ENCODE results near the gene SPHKAP.

SPHKAP gene

GRCh38 chr2:228104215-228104614 lies 77.3 kb downstream of the SPHKAP start:
- no peaks in the 10 kb centered on the region for H3K27me3 ChIP-seq (ENCODE audit: control insufficient read depth in 5 of 5, insufficient read depth in 4 of 5, low read length in 5 of 5)
- no peak overlapping the region for H3K9ac ChIP-seq (ENCODE audit: low read length in 5 of 5)
- no peak overlapping the region for H3K27ac ChIP-seq (ENCODE audit: low read depth, low read length)
- H3K36me3 ChIP-seq (ENCODE audit: control insufficient read depth in 5 of 5, insufficient read depth in 5 of 5, low read length in 5 of 5) = no peaks in the 10 kb centered on the region
- H3K9me3 ChIP-seq (ENCODE audit: control insufficient read depth in 5 of 5, low read length in 5 of 5) = peaks cover 0 to 4% (median 0%) of the 10 kb centered on the region in 5 donors
- no peaks in the 10 kb centered on the region for H3K4me1 ChIP-seq (ENCODE audit: control insufficient read depth in 5 of 5, insufficient read depth in 5 of 5, low read length in 5 of 5)
- no peak overlapping the region for H3K4me3 ChIP-seq (ENCODE audit: low read depth in 1 of 5, low read length in 5 of 5)

GRCh38 chr2:228103379-228103778 lies 78.1 kb downstream of the SPHKAP start:
- no peak overlapping the region for H3K9ac ChIP-seq (ENCODE audit: low read length in 5 of 5)
- no peak overlapping the region for H3K27ac ChIP-seq (ENCODE audit: low read depth, low read length)
- no peak overlapping the region for H3K4me3 ChIP-seq (ENCODE audit: low read depth in 1 of 5, low read length in 5 of 5)
- H3K9me3 ChIP-seq (ENCODE audit: control insufficient read depth in 5 of 5, low read length in 5 of 5) = peaks cover 0 to 7% (median 0%) of the 10 kb centered on the region in 5 donors
- H3K36me3 ChIP-seq (ENCODE audit: control insufficient read depth in 5 of 5, insufficient read depth in 5 of 5, low read length in 5 of 5) = no peaks in the 10 kb centered on the region
- no peaks in the 10 kb centered on the region for H3K4me1 ChIP-seq (ENCODE audit: control insufficient read depth in 5 of 5, insufficient read depth in 5 of 5, low read length in 5 of 5)
- no peaks in the 10 kb centered on the region for H3K27me3 ChIP-seq (ENCODE audit: control insufficient read depth in 5 of 5, insufficient read depth in 4 of 5, low read length in 5 of 5)

GRCh38 chr2:228102949-228103348 lies 78.5 kb downstream of the SPHKAP start:
- H3K4me3 ChIP-seq (ENCODE audit: low read depth in 1 of 5, low read length in 5 of 5) = no peak overlapping the region
- no peak overlapping the region for H3K27ac ChIP-seq (ENCODE audit: low read depth, low read length)
- H3K9ac ChIP-seq (ENCODE audit: low read length in 5 of 5) = no peak overlapping the region
- no peaks in the 10 kb centered on the region for H3K4me1 ChIP-seq (ENCODE audit: control insufficient read depth in 5 of 5, insufficient read depth in 5 of 5, low read length in 5 of 5)
- no peaks in the 10 kb centered on the region for H3K27me3 ChIP-seq (ENCODE audit: control insufficient read depth in 5 of 5, insufficient read depth in 4 of 5, low read length in 5 of 5)
- no peaks in the 10 kb centered on the region for H3K36me3 ChIP-seq (ENCODE audit: control insufficient read depth in 5 of 5, insufficient read depth in 5 of 5, low read length in 5 of 5)
- peaks cover 0 to 7% (median 0%) of the 10 kb centered on the region in 5 donors for H3K9me3 ChIP-seq (ENCODE audit: control insufficient read depth in 5 of 5, low read length in 5 of 5)

- Histone ChIP-seq H3K36me3 (ENCODE audit: control insufficient read depth in 5 of 5, insufficient read depth in 5 of 5, low read length in 5 of 5) (no peaks in the 10 kb centered on the region), H3K4me3 (ENCODE audit: low read depth in 1 of 5, low read length in 5 of 5) (no peak overlapping the region), H3K9ac (ENCODE audit: low read length in 5 of 5) (no peak overlapping the region), H3K4me1 (ENCODE audit: control insufficient read depth in 5 of 5, insufficient read depth in 5 of 5, low read length in 5 of 5) (no peaks in the 10 kb centered on the region), H3K9me3 (ENCODE audit: control insufficient read depth in 5 of 5, low read length in 5 of 5) (peaks cover 0 to 14% (median 9%) of the 10 kb centered on the region in 5 donors), H3K27me3 (ENCODE audit: control insufficient read depth in 5 of 5, insufficient read depth in 4 of 5, low read length in 5 of 5) (no peaks in the 10 kb centered on the region), H3K27ac (ENCODE audit: low read depth, low read length) (no peak overlapping the region)
Measured at GRCh38 chr2:228094377-228094921, 87.0 kb downstream of the SPHKAP start.

GRCh38 chr2:228092056-228092455 lies 89.4 kb downstream of the SPHKAP start:
- Histone ChIP-seq H3K27ac (ENCODE audit: low read depth, low read length) (no peak overlapping the region), H3K9ac (ENCODE audit: low read length in 5 of 5) (no peak overlapping the region), H3K27me3 (ENCODE audit: control insufficient read depth in 5 of 5, insufficient read depth in 4 of 5, low read length in 5 of 5) (no peaks in the 10 kb centered on the region), H3K4me3 (ENCODE audit: low read depth in 1 of 5, low read length in 5 of 5) (no peak overlapping the region), H3K4me1 (ENCODE audit: control insufficient read depth in 5 of 5, insufficient read depth in 5 of 5, low read length in 5 of 5) (no peaks in the 10 kb centered on the region), H3K9me3 (ENCODE audit: control insufficient read depth in 5 of 5, low read length in 5 of 5) (peaks cover 0 to 16% (median 14%) of the 10 kb centered on the region in 5 donors), H3K36me3 (ENCODE audit: control insufficient read depth in 5 of 5, insufficient read depth in 5 of 5, low read length in 5 of 5) (no peaks in the 10 kb centered on the region)

GRCh38 chr2:228086561-228086960 lies 94.9 kb downstream of the SPHKAP start:
- Histone ChIP-seq H3K4me1 (ENCODE audit: control insufficient read depth in 5 of 5, insufficient read depth in 5 of 5, low read length in 5 of 5) (no peaks in the 10 kb centered on the region), H3K4me3 (ENCODE audit: low read depth in 1 of 5, low read length in 5 of 5) (no peak overlapping the region), H3K36me3 (ENCODE audit: control insufficient read depth in 5 of 5, insufficient read depth in 5 of 5, low read length in 5 of 5) (no peaks in the 10 kb centered on the region), H3K27me3 (ENCODE audit: control insufficient read depth in 5 of 5, insufficient read depth in 4 of 5, low read length in 5 of 5) (no peaks in the 10 kb centered on the region), H3K9me3 (ENCODE audit: control insufficient read depth in 5 of 5, low read length in 5 of 5) (peaks cover 0 to 19% (median 14%) of the 10 kb centered on the region in 5 donors), H3K9ac (ENCODE audit: low read length in 5 of 5) (no peak overlapping the region), H3K27ac (ENCODE audit: low read depth, low read length) (no peak overlapping the region)

- H3K9me3 ChIP-seq (ENCODE audit: control insufficient read depth in 5 of 5, low read length in 5 of 5) = peaks cover 0 to 11% (median 7%) of the 10 kb centered on the region in 5 donors
- no peak overlapping the region for H3K27ac ChIP-seq (ENCODE audit: low read depth, low read length)
- no peak overlapping the region for H3K4me3 ChIP-seq (ENCODE audit: low read depth in 1 of 5, low read length in 5 of 5)
Measured at GRCh38 chr2:228084717-228085116, 96.8 kb downstream of the SPHKAP start.

GRCh38 chr2:228083131-228083530 lies 98.4 kb downstream of the SPHKAP start:
- Histone ChIP-seq H3K4me3 (ENCODE audit: low read depth in 1 of 5, low read length in 5 of 5) (no peak overlapping the region), H3K4me1 (ENCODE audit: control insufficient read depth in 5 of 5, insufficient read depth in 5 of 5, low read length in 5 of 5) (no peaks in the 10 kb centered on the region), H3K27ac (ENCODE audit: low read depth, low read length) (no peak overlapping the region), H3K27me3 (ENCODE audit: control insufficient read depth in 5 of 5, insufficient read depth in 4 of 5, low read length in 5 of 5) (no peaks in the 10 kb centered on the region), H3K9me3 (ENCODE audit: control insufficient read depth in 5 of 5, low read length in 5 of 5) (peaks cover 0 to 6% (median 2%) of the 10 kb centered on the region in 5 donors), H3K9ac (ENCODE audit: low read length in 5 of 5) (no peak overlapping the region), H3K36me3 (ENCODE audit: control insufficient read depth in 5 of 5, insufficient read depth in 5 of 5, low read length in 5 of 5) (no peaks in the 10 kb centered on the region)

More at GRCh38 chr2:228084717-228085116, 96.8 kb downstream of the SPHKAP start:
- Histone ChIP-seq H3K4me1 (ENCODE audit: control insufficient read depth in 5 of 5, insufficient read depth in 5 of 5, low read length in 5 of 5) (no peaks in the 10 kb centered on the region), H3K9ac (ENCODE audit: low read length in 5 of 5) (no peak overlapping the region), H3K36me3 (ENCODE audit: control insufficient read depth in 5 of 5, insufficient read depth in 5 of 5, low read length in 5 of 5) (no peaks in the 10 kb centered on the region), H3K27me3 (ENCODE audit: control insufficient read depth in 5 of 5, insufficient read depth in 4 of 5, low read length in 5 of 5) (no peaks in the 10 kb centered on the region)

- Histone ChIP-seq H3K27ac (ENCODE audit: low read depth, low read length) (no peak overlapping the region), H3K4me1 (ENCODE audit: control insufficient read depth in 5 of 5, insufficient read depth in 5 of 5, low read length in 5 of 5) (no peaks in the 10 kb centered on the region), H3K4me3 (ENCODE audit: low read depth in 1 of 5, low read length in 5 of 5) (no peak overlapping the region), H3K9me3 (ENCODE audit: control insufficient read depth in 5 of 5, low read length in 5 of 5) (peaks cover 0 to 6% (median 2%) of the 10 kb centered on the region in 5 donors), H3K27me3 (ENCODE audit: control insufficient read depth in 5 of 5, insufficient read depth in 4 of 5, low read length in 5 of 5) (no peaks in the 10 kb centered on the region), H3K9ac (ENCODE audit: low read length in 5 of 5) (no peak overlapping the region), H3K36me3 (ENCODE audit: control insufficient read depth in 5 of 5, insufficient read depth in 5 of 5, low read length in 5 of 5) (no peaks in the 10 kb centered on the region)
Measured at GRCh38 chr2:228082571-228082970, 98.9 kb downstream of the SPHKAP start.

GRCh38 chr2:228079194-228079593 lies 102.3 kb downstream of the SPHKAP start:
- H3K27me3 ChIP-seq (ENCODE audit: control insufficient read depth in 5 of 5, insufficient read depth in 4 of 5, low read length in 5 of 5) = no peaks in the 10 kb centered on the region
- H3K4me3 ChIP-seq (ENCODE audit: low read depth in 1 of 5, low read length in 5 of 5) = no peak overlapping the region
- no peaks in the 10 kb centered on the region for H3K4me1 ChIP-seq (ENCODE audit: control insufficient read depth in 5 of 5, insufficient read depth in 5 of 5, low read length in 5 of 5)
- H3K9ac ChIP-seq (ENCODE audit: low read length in 5 of 5) = no peak overlapping the region
- peaks cover 0 to 6% (median 0%) of the 10 kb centered on the region in 5 donors for H3K9me3 ChIP-seq (ENCODE audit: control insufficient read depth in 5 of 5, low read length in 5 of 5)
- H3K36me3 ChIP-seq (ENCODE audit: control insufficient read depth in 5 of 5, insufficient read depth in 5 of 5, low read length in 5 of 5) = no peaks in the 10 kb centered on the region
- no peak overlapping the region for H3K27ac ChIP-seq (ENCODE audit: low read depth, low read length)

Data from subcutaneous abdominal adipose tissue (tissue), 5 donors.